HG03139 (cell line): ENCODE results near the gene CFAP126.
"Not testable (repeated sequence)": the region's sequence is repeated elsewhere in the genome, so short reads cannot be mapped to it uniquely, and the experiment has no call there.

ENCODE experiments used
- ATAC-seq: cut with Tn5 transposase; IDR thresholded peaks from one replicate; pipeline ENCODE4 v1.9.1; 2021; ENCODE audit not compliant: unreplicated experiment

CFAP126 gene

GRCh38 chr1:161382214-161383019, 14.7 kb upstream of the CFAP126 start:
- no peak for ATAC-seq

GRCh38 chr1:161381707-161382106, 14.0 kb upstream of the CFAP126 start:
- ATAC-seq = no peak

GRCh38 chr1:161379071-161379470, 11.4 kb upstream of the CFAP126 start:
- no peak for ATAC-seq

GRCh38 chr1:161378014-161378413, 10.3 kb upstream of the CFAP126 start:
- no peak for ATAC-seq

- ATAC-seq = no peak
These were observed 6.7 kb upstream of the CFAP126 start for GRCh38 chr1:161374373-161374772.

- ATAC-seq = no peak
These were observed 5.8 kb upstream of the CFAP126 start for GRCh38 chr1:161373442-161373841.

- no peak for ATAC-seq
These were observed 2.5 kb downstream of the CFAP126 start for GRCh38 chr1:161365207-161365606.

- no peak for ATAC-seq
These were observed 3.3 kb downstream of the CFAP126 start for GRCh38 chr1:161364332-161364731.

GRCh38 chr1:161359291-161359690, 8.4 kb downstream of the CFAP126 start:
- ATAC-seq = no peak

- ATAC-seq = no peak
These were observed 10.6 kb downstream of the CFAP126 start for GRCh38 chr1:161357073-161357472.

GRCh38 chr1:161351482-161351881, 16.2 kb downstream of the CFAP126 start:
- ATAC-seq = no peak

GRCh38 chr1:161350671-161351070, 17.0 kb downstream of the CFAP126 start:
- no peak for ATAC-seq

- ATAC-seq = no peak
These were observed 24.9 kb downstream of the CFAP126 start for GRCh38 chr1:161342821-161343220.

- ATAC-seq = no peak
These were observed 25.5 kb downstream of the CFAP126 start for GRCh38 chr1:161342177-161342576.

GRCh38 chr1:161335796-161336195, 31.9 kb downstream of the CFAP126 start:
- ATAC-seq = no peak

GRCh38 chr1:161333166-161333565, 34.5 kb downstream of the CFAP126 start:
- ATAC-seq = no peak

- no peak for ATAC-seq
These were observed 37.3 kb downstream of the CFAP126 start for GRCh38 chr1:161330346-161330745.

- ATAC-seq = no peak
These were observed 43.7 kb downstream of the CFAP126 start for GRCh38 chr1:161324020-161324419.

- ATAC-seq = not testable (repeated sequence)
These were observed 51.6 kb downstream of the CFAP126 start for GRCh38 chr1:161315841-161316674.
